H1 (cell line): ENCODE data around the gene PANK3. TPM values are rescaled to one million over a fixed set of nuclear protein-coding genes. Genes with fewer than 3 reads are reported as not detected.
"Not testable (repeated sequence)": the region's sequence is repeated elsewhere in the genome, so short reads cannot be mapped to it uniquely, and the experiment has no call there.

Experiments
- CTCF ChIA-PET: fragments of 300-600 bp; sonication (Branson Sonifier 250); formaldehyde crosslinking; loops from one replicate; lab custom pipeline; 2021; ENCODE audit not compliant: partially characterized antibody; lab: Charles Lee
- POLR2A ChIA-PET: fragments of 300-600 bp; sonication (Branson Sonifier 250); formaldehyde crosslinking; loops from one replicate; lab custom pipeline; 2021; ENCODE audit warnings: inconsistent platforms; ENCODE audit not compliant: partially characterized antibody; lab: Charles Lee
- DNase-seq, 2 experiments: peaks; one replicate each; pipeline versions ENCODE4 v3.0.0 to v3.0.0-alpha.2; 2010 to 2022; ENCODE audit warnings: low spot score in 2 of 2, low read depth in 1 of 2, mixed read lengths in 1 of 2
- FAIRE-seq: peaks from 2 replicates; lab custom pipeline; 2011; peaks lifted over from hg19 to GRCh38; lab: Jason Lieb, UNC
- H2AFZ ChIP-seq: 2 replicates; pipeline ENCODE4 v1.8.1; 2012; ENCODE audit warnings: low read length, inconsistent platforms
- H2AK5ac ChIP-seq: 2 replicates; pipeline ENCODE4 v1.6.1; 2013; ENCODE audit warnings: low read depth, low read length
- H2BK120ac ChIP-seq: replicated peaks from 2 replicates; pipeline ENCODE3; 2013; ENCODE audit warnings: low read depth, low read length, inconsistent platforms
- H2BK12ac ChIP-seq: 2 replicates; pipeline ENCODE4 v1.6.1; 2013; ENCODE audit warnings: low read depth, low read length
- H2BK15ac ChIP-seq: 2 replicates; pipeline ENCODE4 v1.6.1; 2013; ENCODE audit warnings: low read length
- H2BK20ac ChIP-seq: 2 replicates; pipeline ENCODE4 v1.6.1; 2013; ENCODE audit warnings: low read length
- H2BK5ac ChIP-seq: 2 replicates; pipeline ENCODE4 v1.6.1; 2013; ENCODE audit warnings: low read depth, low read length
- H3K14ac ChIP-seq: 2 replicates; pipeline ENCODE4 v1.6.1; 2013; ENCODE audit warnings: inconsistent platforms; ENCODE audit not compliant: insufficient read length
- H3K18ac ChIP-seq: 2 replicates; pipeline ENCODE4 v1.6.1; 2013; ENCODE audit warnings: low read length; ENCODE audit errors: extremely low read depth
- H3K23ac ChIP-seq: 2 replicates; pipeline ENCODE4 v1.6.1; 2013; ENCODE audit warnings: inconsistent platforms; ENCODE audit not compliant: insufficient read length
- H3K23me2 ChIP-seq: 2 replicates; pipeline ENCODE4 v1.6.1; 2013; ENCODE audit warnings: low read depth, low read length
- H3K27ac ChIP-seq: 2 replicates; pipeline ENCODE4 v1.6.1; 2011; ENCODE audit warnings: low read depth, low read length, inconsistent platforms
- H3K27me3 ChIP-seq, 4 experiments: replicated peaks in 1 of 4; 1 replicate in 1 of 4; 2 replicates in 3 of 4; pipeline versions ENCODE4 v1.6.1 to v1.8.1; 2011 to 2013; ENCODE audit warnings: low read length in 3 of 4, mild to moderate bottlenecking in 3 of 4, inconsistent platforms in 2 of 4, mixed read lengths in 2 of 4, moderate library complexity in 1 of 4; ENCODE audit not compliant: control insufficient read depth in 3 of 4, insufficient read depth in 3 of 4; ENCODE audit errors: extremely low read depth in 1 of 4
- H3K36me3 ChIP-seq, 4 experiments: 2 replicates each; pipeline versions ENCODE4 v1.6.1 to v1.8.1; 2011 to 2013; ENCODE audit warnings: mild to moderate bottlenecking in 4 of 4, low read length in 3 of 4, moderate library complexity in 2 of 4, control low read depth in 1 of 4, inconsistent platforms in 1 of 4; ENCODE audit not compliant: insufficient read depth in 4 of 4, control insufficient read depth in 2 of 4
- H3K4ac ChIP-seq: replicated peaks from 2 replicates; pipeline ENCODE3; 2013; ENCODE audit warnings: low read length, low read depth, mixed read lengths, inconsistent platforms; ENCODE audit not compliant: insufficient read length
- H3K4me1 ChIP-seq, 4 experiments: replicated peaks in 1 of 4; 1 replicate in 1 of 4; 2 replicates in 3 of 4; pipeline versions ENCODE4 v1.6.1 to v1.8.1; 2011 to 2013; ENCODE audit warnings: low read length in 3 of 4, inconsistent platforms in 2 of 4, mixed read lengths in 1 of 4; ENCODE audit not compliant: insufficient read depth in 4 of 4, control insufficient read depth in 3 of 4
- H3K4me2 ChIP-seq, 2 experiments: 2 replicates each; pipeline versions ENCODE4 v1.6.1 to v1.8.1; 2011 to 2013; ENCODE audit warnings: low read depth in 2 of 2, low read length in 2 of 2, control low read depth in 1 of 2, inconsistent platforms in 1 of 2, mild to moderate bottlenecking in 1 of 2; ENCODE audit not compliant: insufficient read depth in 1 of 2
- H3K4me3 ChIP-seq, 4 experiments: fragments of 200-600, 300-600 bp in 1 of 4; sonication (generic), shearing (Covaris generic), sonication (Bioruptor Twin) in 1 of 4; 2 replicates each; pipeline versions ENCODE4 v1.5.1 to v1.8.1; 2011 to 2016; ENCODE audit warnings: low read length in 4 of 4, low read depth in 3 of 4, control low read depth in 2 of 4, inconsistent platforms in 2 of 4, mild to moderate bottlenecking in 2 of 4, mixed read lengths in 1 of 4, moderate library complexity in 1 of 4; ENCODE audit not compliant: insufficient read depth in 2 of 4; ENCODE audit errors: extremely low read depth in 1 of 4
- H3K56ac ChIP-seq: replicated peaks from 2 replicates; pipeline ENCODE3; 2013; ENCODE audit warnings: low read depth, mild to moderate bottlenecking, mixed read lengths, low read length, inconsistent platforms; ENCODE audit not compliant: insufficient read length
- H3K79me1 ChIP-seq: 2 replicates; pipeline ENCODE4 v1.6.1; 2013; ENCODE audit warnings: low read depth, low read length, control low read depth
- H3K79me2 ChIP-seq, 2 experiments: 2 replicates each; pipeline versions ENCODE4 v1.6.1 to v1.8.1; 2012 to 2013; ENCODE audit warnings: low read length in 2 of 2, mild to moderate bottlenecking in 2 of 2, inconsistent platforms in 1 of 2; ENCODE audit not compliant: insufficient read depth in 2 of 2, control insufficient read depth in 1 of 2
- H3K9ac ChIP-seq, 4 experiments: replicated peaks in 1 of 4; 1 replicate in 1 of 4; 2 replicates in 3 of 4; pipeline versions ENCODE4 v1.6.1 to v1.8.1; 2011 to 2013; ENCODE audit warnings: low read depth in 3 of 4, low read length in 3 of 4, control low read depth in 2 of 4, mild to moderate bottlenecking in 2 of 4, moderate library complexity in 2 of 4, inconsistent platforms in 1 of 4; ENCODE audit errors: extremely low read depth in 1 of 4
- H3K9me3 ChIP-seq, 2 experiments: 2 replicates each; pipeline versions ENCODE4 v1.6.1 to v1.8.1; 2012 to 2013; ENCODE audit warnings: mild to moderate bottlenecking in 2 of 2, moderate library complexity in 2 of 2, control low read depth in 1 of 2, inconsistent platforms in 1 of 2, low read depth in 1 of 2, low read length in 1 of 2, mixed read lengths in 1 of 2; ENCODE audit not compliant: insufficient read depth in 2 of 2
- H4K20me1 ChIP-seq, 2 experiments: replicated peaks in 1 of 2; 2 replicates each; pipeline versions ENCODE3 to v1.8.1; 2011 to 2013; ENCODE audit warnings: inconsistent platforms in 2 of 2, low read length in 2 of 2, mild to moderate bottlenecking in 1 of 2; ENCODE audit not compliant: insufficient read depth in 2 of 2, control insufficient read depth in 1 of 2
- H4K5ac ChIP-seq: 2 replicates; pipeline ENCODE4 v1.6.1; 2013; ENCODE audit warnings: low read length, low read depth, mixed read lengths, inconsistent platforms; ENCODE audit not compliant: insufficient read length
- H4K8ac ChIP-seq: 2 replicates; pipeline ENCODE4 v1.8.0; 2013; ENCODE audit warnings: mild to moderate bottlenecking, moderate library complexity, low read length, inconsistent platforms; ENCODE audit not compliant: insufficient read depth; ENCODE audit errors: extremely low read depth
- H4K91ac ChIP-seq: replicated peaks from 2 replicates; pipeline ENCODE3; 2013; ENCODE audit warnings: low read length, mixed read lengths, inconsistent platforms; ENCODE audit not compliant: insufficient read length
- WGBS, 2 experiments: shearing (Covaris generic) in 1 of 2; methylation state at CpG; one replicate each; pipeline versions ENCODE4 v1.1.6 to v1.1.7; 2013 to 2015; ENCODE audit warnings: low lambda C conversion rate in 2 of 2, mixed read lengths in 2 of 2, inconsistent platforms in 1 of 2, low coverage in 1 of 2, missing lambda C conversion rate in 1 of 2; ENCODE audit not compliant: insufficient replicate concordance in 2 of 2, insufficient coverage in 1 of 2, insufficient read length in 1 of 2; ENCODE audit errors: extremely low coverage in 1 of 2, missing lambda C conversion rate in 1 of 2; 5-methylcytosine and 5-hydroxymethylcytosine counted together
- polyA plus RNA-seq, 7 experiments: library from polyadenylated mRNA; depleted of rRNA in 3 of 7; stranded (reverse) in 5 of 7; unstranded in 2 of 7; fragments of >200 nt in 5 of 7; fragments of 200-250 nt in 2 of 7; gene quantifications; 1 replicate in 5 of 7; 2 replicates in 1 of 7; 4 replicates in 1 of 7; pipeline versions ENCODE4 v1.2.1 to v1.2.3, GENCODE V29; 2011 to 2013; ENCODE audit warnings: missing spikeins in 2 of 7, mixed read lengths in 2 of 7
- total RNA-seq: library from RNA; stranded (reverse); fragmentation: NEBNext Ultra II Directional; extraction: Animal tissue kit (Norgen Biotek cat#: 25700); gene quantifications from 2 replicates; pipeline ENCODE4 v1.2.1, GENCODE V29; 2021

The PANK3 gene
- total and polyA plus RNA-seq, 2 of the 8 experiments (the other 6 are each of a cell fraction or from before 2014, with no cell fraction given), result 8.6 to 101 TPM

DNA sequence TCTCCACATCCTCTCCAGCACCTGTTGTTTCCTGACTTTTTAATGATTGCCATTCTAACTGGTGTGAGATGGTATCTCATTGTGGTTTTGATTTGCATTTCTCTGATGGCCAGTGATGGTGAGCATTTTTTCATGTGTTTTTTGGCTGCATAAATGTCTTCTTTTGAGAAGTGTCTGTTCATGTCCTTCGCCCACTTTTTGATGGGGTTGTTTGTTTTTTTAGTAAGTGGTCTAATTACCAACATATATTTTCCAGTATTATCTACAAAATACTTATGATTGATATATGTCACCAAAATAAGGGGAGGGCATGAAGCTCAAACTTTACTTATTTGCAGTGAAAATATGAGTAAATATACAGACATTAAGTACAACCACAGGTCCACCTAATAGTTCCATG lies 5.0 kb downstream of the PANK3 start:
- not testable (repeated sequence) for H3K23ac ChIP-seq, H3K4me2 ChIP-seq, H2BK5ac ChIP-seq, H3K4ac ChIP-seq, H4K91ac ChIP-seq, H3K79me1 ChIP-seq, H3K56ac ChIP-seq, H3K18ac ChIP-seq, H3K14ac ChIP-seq, H3K27ac ChIP-seq, H3K23me2 ChIP-seq, H2AK5ac ChIP-seq, DNase-seq, H2BK20ac ChIP-seq, H3K4me3 ChIP-seq, H4K5ac ChIP-seq, H2BK120ac ChIP-seq, H3K36me3 ChIP-seq, H3K9ac ChIP-seq, H4K8ac ChIP-seq, H2AFZ ChIP-seq, H3K27me3 ChIP-seq, H3K4me1 ChIP-seq, H3K9me3 ChIP-seq, FAIRE-seq, H2BK15ac ChIP-seq, H2BK12ac ChIP-seq
- 69% methylated on average over 1 of the region's 1 CpG; no CpG with 5 or more reads in 1 of the 2 experiments for WGBS, 2 experiments
- ChIA-PET CTCF (interaction anchor here (0.7 kb wide), 1 partner anchor 279 kb away, joined by 3 read pairs; no protein-coding TSS in a partner anchor), POLR2A (interaction anchor here (0.8 kb wide), 2 partner anchors 42 to 125 kb away, joined by 3 to 5 read pairs; no protein-coding TSS in a partner anchor)
- peaks cover 44 to 90% of the 10 kb centered on the region in 2 experiments for H3K79me2 ChIP-seq
- H4K20me1 ChIP-seq, result peaks cover 12 to 17% of the 10 kb centered on the region in 2 experiments

DNA sequence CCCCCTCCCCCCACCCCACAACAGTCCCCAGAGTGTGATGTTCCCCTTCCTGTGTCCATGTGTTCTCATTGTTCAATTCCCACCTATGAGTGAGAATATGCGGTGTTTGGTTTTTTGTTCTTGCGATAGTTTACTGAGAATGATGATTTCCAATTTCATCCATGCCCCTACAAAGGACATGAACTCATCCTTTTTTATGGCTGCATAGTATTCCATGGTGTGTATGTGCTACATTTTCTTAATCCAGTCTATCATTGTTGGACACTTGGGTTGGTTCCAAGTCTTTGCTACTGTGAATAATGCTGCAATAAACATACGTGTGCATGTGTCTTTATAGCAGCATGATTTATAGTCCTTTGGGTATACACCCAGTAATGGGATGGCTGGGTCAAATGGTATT lies 5.5 kb downstream of the PANK3 start:
- POLR2A ChIA-PET, CTCF ChIA-PET, H4K5ac ChIP-seq, H3K23ac ChIP-seq, H4K91ac ChIP-seq, H2BK20ac ChIP-seq, H3K9ac ChIP-seq, H3K4me2 ChIP-seq, H3K4ac ChIP-seq, H3K18ac ChIP-seq, H2BK12ac ChIP-seq, DNase-seq, H2AK5ac ChIP-seq, H3K23me2 ChIP-seq, H3K4me3 ChIP-seq, H2BK120ac ChIP-seq, H2BK15ac ChIP-seq, H3K27ac ChIP-seq, H2AFZ ChIP-seq, H3K4me1 ChIP-seq, H4K8ac ChIP-seq, H3K36me3 ChIP-seq, H3K14ac ChIP-seq, H3K27me3 ChIP-seq, FAIRE-seq, H3K56ac ChIP-seq, H2BK5ac ChIP-seq, H3K79me1 ChIP-seq, H3K9me3 ChIP-seq: not testable (repeated sequence)
- Histone ChIP-seq H3K79me2 (peaks cover 44 to 87% of the 10 kb centered on the region in 2 experiments), H4K20me1 (peaks cover 12 to 17% of the 10 kb centered on the region in 2 experiments)
- 90% methylated on average over 2 of the region's 3 CpGs; no CpG with 5 or more reads in 1 of the 2 experiments for WGBS, 2 experiments
